GM10266 (cell line): ENCODE measurements around the gene TGM5.
A peak's percentile ranks its signal among the peaks of the same experiment; 100 is the strongest.

Experiments used
- DNase-seq: peaks from one replicate; pipeline ENCODE4 v3.0.0; 2012; ENCODE audit errors: extremely low spot score
- CTCF ChIP-seq: IDR thresholded peaks from 2 replicates; pipeline ENCODE4 v1.5.1; 2012; ENCODE audit warnings: mild to moderate bottlenecking, low read depth; ENCODE audit not compliant: control insufficient read depth, insufficient read depth; ENCODE audit errors: missing control alignments

The TGM5 gene

GRCh38 chr15:43196760-43197548, 69.8 kb downstream of the TGM5 start:
- no peak for TF ChIP-seq CTCF
- no peak for DNase-seq

- no peak for DNase-seq
- TF ChIP-seq CTCF, result no peak
Observed at GRCh38 chr15:43194795-43195194, 71.9 kb downstream of the TGM5 start.

- no peak for TF ChIP-seq CTCF
- DNase-seq, result no peak
Observed at GRCh38 chr15:43193710-43194109, 73.0 kb downstream of the TGM5 start.

GRCh38 chr15:43190178-43190577, 76.5 kb downstream of the TGM5 start:
- no peak for TF ChIP-seq CTCF
- DNase-seq, result no peak

GRCh38 chr15:43189296-43189695, 77.4 kb downstream of the TGM5 start:
- no peak for TF ChIP-seq CTCF
- no peak for DNase-seq

- peak; percentile 55 for DNase-seq
- TF ChIP-seq CTCF, result peak; percentile 67
Observed at GRCh38 chr15:43187544-43188155, 79.1 kb downstream of the TGM5 start.

GRCh38 chr15:43186003-43186353, 80.8 kb downstream of the TGM5 start:
- peak; percentile 59 for DNase-seq

More at GRCh38 chr15:43186003-43186353, 80.8 kb downstream of the TGM5 start:
- no peak for TF ChIP-seq CTCF
